ENCODE results near the gene TPM1. TPM values are rescaled to one million over a fixed set of nuclear protein-coding genes. Genes with fewer than 3 reads are reported as not detected.
A peak's percentile ranks its signal among the peaks of the same experiment; 100 is the strongest.
"Not testable (repeated sequence)": the region's sequence is repeated elsewhere in the genome, so short reads cannot be mapped to it uniquely, and the experiment has no call there.

TPM1 gene
- total and polyA plus RNA-seq, 8 donors: 230 to 2,605 (median 783) TPM

- intact Hi-C loops (cut with DNase I; ENCODE audit: low total_unique reads): loop anchor here (10.0 kb wide), 1 partner anchor 260 kb away; no protein-coding TSS in a partner anchor
- Histone ChIP-seq H3K4me3 (no peak overlapping the region), H3K27ac (no peak overlapping the region), H3K9me3 (no peaks in the 10 kb centered on the region), H3K4me1 (peaks cover 0 to 13% (median 8%) of the 10 kb centered on the region in 4 donors), H3K36me3 (no peaks in the 10 kb centered on the region), H3K27me3 (no peaks in the 10 kb centered on the region)
- DNase-seq: no peak
- TF ChIP-seq EP300 (IDR thresholded peaks at IDR 0.05) (no peak), POLR2AphosphoS5 (IDR thresholded peaks at IDR 0.05) (no peak), CTCF (IDR thresholded peaks at IDR 0.05) (no peak), POLR2A (IDR thresholded peaks at IDR 0.05) (no peak)
- 58 to 80% (median 69%) methylated on average over 7 of the region's 7 CpGs for WGBS, 5 donors
Measured at GRCh38 chr15:63104727-63105126, 62.2 kb downstream of the TPM1 start.

- peaks cover 0 to 13% (median 8%) of the 10 kb centered on the region in 4 donors for H3K4me1 ChIP-seq
- H3K27me3 ChIP-seq, H3K4me3 ChIP-seq, H3K36me3 ChIP-seq, DNase-seq, H3K27ac ChIP-seq, H3K9me3 ChIP-seq: not testable (repeated sequence)
- WGBS, 5 donors: 63 to 80% (median 78%) methylated on average over 8 of the region's 8 CpGs
- intact Hi-C loops (cut with DNase I; ENCODE audit: low total_unique reads): loop anchor here (10.0 kb wide), 1 partner anchor 261 kb away; no protein-coding TSS in a partner anchor
Measured at GRCh38 chr15:63105354-63105753, 62.8 kb downstream of the TPM1 start.

GRCh38 chr15:63107895-63108546, 65.5 kb downstream of the TPM1 start:
- Histone ChIP-seq H3K9me3 (no peaks in the 10 kb centered on the region), H3K36me3 (no peaks in the 10 kb centered on the region), H3K4me3 (no peak overlapping the region), H3K27ac (peak overlapping the region in 2 of 5 donors; percentile 34 to 46), H3K27me3 (no peaks in the 10 kb centered on the region), H3K4me1 (peaks cover 0 to 13% (median 8%) of the 10 kb centered on the region in 4 donors)
- DNase-seq: peak in 1 of 2 donors; percentile 81
- 26 to 48% (median 37%) methylated on average over 9 of the region's 9 CpGs for WGBS, 5 donors
- intact Hi-C loops (cut with DNase I; ENCODE audit: low total_unique reads): loop anchor here (10.0 kb wide), 1 partner anchor 263 kb away; no protein-coding TSS in a partner anchor
- no peak for TF ChIP-seq POLR2A (IDR thresholded peaks at IDR 0.05)
- TF ChIP-seq POLR2AphosphoS5 (IDR thresholded peaks at IDR 0.05): peak in 1 of 3 donors; percentile 53

- no peak for DNase-seq
- TF ChIP-seq POLR2AphosphoS5 (IDR thresholded peaks at IDR 0.05) (no peak), POLR2A (IDR thresholded peaks at IDR 0.05) (no peak), EP300 (IDR thresholded peaks at IDR 0.05) (no peak), CTCF (IDR thresholded peaks at IDR 0.05) (no peak)
- intact Hi-C loops (cut with DNase I; ENCODE audit: low total_unique reads): loop anchor here (10.0 kb wide), 1 partner anchor 265 kb away; no protein-coding TSS in a partner anchor
- WGBS, 5 donors: 76 to 98% (median 93%) methylated on average over 2 of the region's 2 CpGs
- H3K27me3 ChIP-seq: no peaks in the 10 kb centered on the region
- peaks cover 0 to 13% (median 8%) of the 10 kb centered on the region in 4 donors for H3K4me1 ChIP-seq
- no peaks in the 10 kb centered on the region for H3K9me3 ChIP-seq
- H3K27ac ChIP-seq: no peak overlapping the region
- H3K36me3 ChIP-seq: no peaks in the 10 kb centered on the region
- H3K4me3 ChIP-seq: no peak overlapping the region
Measured at GRCh38 chr15:63109498-63109897, 67.0 kb downstream of the TPM1 start.

GRCh38 chr15:63109920-63110319, 67.4 kb downstream of the TPM1 start:
- intact Hi-C loops (cut with DNase I; ENCODE audit: low total_unique reads): loop anchor here (10.0 kb wide), 1 partner anchor 265 kb away; no protein-coding TSS in a partner anchor

More at GRCh38 chr15:63109920-63110319, 67.4 kb downstream of the TPM1 start:
- TF ChIP-seq CTCF (IDR thresholded peaks at IDR 0.05) (no peak), POLR2A (IDR thresholded peaks at IDR 0.05) (no peak), POLR2AphosphoS5 (IDR thresholded peaks at IDR 0.05) (no peak), EP300 (IDR thresholded peaks at IDR 0.05) (no peak)
- Histone ChIP-seq H3K4me1 (peaks cover 0 to 13% (median 8%) of the 10 kb centered on the region in 4 donors), H3K9me3 (no peaks in the 10 kb centered on the region), H3K27ac (no peak overlapping the region), H3K4me3 (no peak overlapping the region), H3K27me3 (no peaks in the 10 kb centered on the region), H3K36me3 (no peaks in the 10 kb centered on the region)
- DNase-seq: no peak
- WGBS, 5 donors: 78 to 90% (median 82%) methylated on average over 2 of the region's 2 CpGs
